ENCODE data around the gene AGRP.

The AGRP gene

GRCh38 chr16:67519242-67519641, 35.9 kb upstream of the AGRP start:
- Histone ChIP-seq H3K9me2 (replicated peaks; ENCODE audit: low read depth, low read length) (no peaks in the 10 kb centered on the region), H3K4me2 (ENCODE audit: low read depth, low read length, poor library complexity, severe bottlenecking) (no peak overlapping the region), H3K9ac (ENCODE audit: low read depth, low read length, poor library complexity, severe bottlenecking) (no peak overlapping the region), H3K4me1 (ENCODE audit: insufficient read depth, low read length, poor library complexity, severe bottlenecking) (peaks cover 3% of the 10 kb centered on the region), H3K36me3 (ENCODE audit: insufficient read depth, low read length) (no peaks in the 10 kb centered on the region), H4K20me1 (ENCODE audit: insufficient read depth, low read length, poor library complexity, severe bottlenecking) (no peaks in the 10 kb centered on the region), H3K9me3 (ENCODE audit: insufficient read depth, low read depth, low read length) (no peaks in the 10 kb centered on the region), H2AFZ (ENCODE audit: low read length) (no peak overlapping the region), H3F3A (ENCODE audit: low read depth) (peaks cover 3% of the 10 kb centered on the region), H3K27me3 (ENCODE audit: insufficient read depth, low read length, poor library complexity, severe bottlenecking) (no peaks in the 10 kb centered on the region), H3K79me2 (ENCODE audit: insufficient read depth, low read length) (no peaks in the 10 kb centered on the region), H3K4me3 (ENCODE audit: low read length, poor library complexity, severe bottlenecking) (no peak overlapping the region)
- no peak for TF ChIP-seq CTCF (conservative IDR thresholded peaks at IDR 0.05; ENCODE audit: low read length)
- TF ChIP-seq EZH2phosphoT487 (IDR thresholded peaks at IDR 0.05; ENCODE audit: borderline replicate concordance): no peak

- Histone ChIP-seq H3K4me1 (ENCODE audit: insufficient read depth, low read length, poor library complexity, severe bottlenecking) (peaks cover 3% of the 10 kb centered on the region), H3K9ac (ENCODE audit: low read depth, low read length, poor library complexity, severe bottlenecking) (no peak overlapping the region), H3K4me3 (ENCODE audit: low read length, poor library complexity, severe bottlenecking) (no peak overlapping the region), H3K9me2 (replicated peaks; ENCODE audit: low read depth, low read length) (no peaks in the 10 kb centered on the region), H3K9me3 (ENCODE audit: insufficient read depth, low read depth, low read length) (no peaks in the 10 kb centered on the region), H2AFZ (ENCODE audit: low read length) (no peak overlapping the region), H3K27me3 (ENCODE audit: insufficient read depth, low read length, poor library complexity, severe bottlenecking) (no peaks in the 10 kb centered on the region), H3K79me2 (ENCODE audit: insufficient read depth, low read length) (no peaks in the 10 kb centered on the region), H4K20me1 (ENCODE audit: insufficient read depth, low read length, poor library complexity, severe bottlenecking) (no peaks in the 10 kb centered on the region), H3K36me3 (ENCODE audit: insufficient read depth, low read length) (no peaks in the 10 kb centered on the region), H3K4me2 (ENCODE audit: low read depth, low read length, poor library complexity, severe bottlenecking) (no peak overlapping the region), H3F3A (ENCODE audit: low read depth) (peaks cover 3% of the 10 kb centered on the region)
- TF ChIP-seq CTCF (conservative IDR thresholded peaks at IDR 0.05; ENCODE audit: low read length) (no peak), EZH2phosphoT487 (IDR thresholded peaks at IDR 0.05; ENCODE audit: borderline replicate concordance) (no peak)
Observed at GRCh38 chr16:67518676-67519075, 35.3 kb upstream of the AGRP start.

GRCh38 chr16:67517661-67518423, 34.5 kb upstream of the AGRP start:
- Histone ChIP-seq H3K79me2 (ENCODE audit: insufficient read depth, low read length) (no peaks in the 10 kb centered on the region), H3K27me3 (ENCODE audit: insufficient read depth, low read length, poor library complexity, severe bottlenecking) (no peaks in the 10 kb centered on the region), H3K9ac (ENCODE audit: low read depth, low read length, poor library complexity, severe bottlenecking) (no peak overlapping the region), H3K36me3 (ENCODE audit: insufficient read depth, low read length) (no peaks in the 10 kb centered on the region), H3K9me2 (replicated peaks; ENCODE audit: low read depth, low read length) (no peaks in the 10 kb centered on the region), H3K4me2 (ENCODE audit: low read depth, low read length, poor library complexity, severe bottlenecking) (no peak overlapping the region), H3F3A (ENCODE audit: low read depth) (peaks cover 3% of the 10 kb centered on the region), H4K20me1 (ENCODE audit: insufficient read depth, low read length, poor library complexity, severe bottlenecking) (no peaks in the 10 kb centered on the region), H3K4me3 (ENCODE audit: low read length, poor library complexity, severe bottlenecking) (no peak overlapping the region), H3K4me1 (ENCODE audit: insufficient read depth, low read length, poor library complexity, severe bottlenecking) (peaks cover 3% of the 10 kb centered on the region), H2AFZ (ENCODE audit: low read length) (no peak overlapping the region), H3K9me3 (ENCODE audit: insufficient read depth, low read depth, low read length) (no peaks in the 10 kb centered on the region)
- no peak for TF ChIP-seq CTCF (conservative IDR thresholded peaks at IDR 0.05; ENCODE audit: low read length)
- TF ChIP-seq EZH2phosphoT487 (IDR thresholded peaks at IDR 0.05; ENCODE audit: borderline replicate concordance): no peak
